GM10266 (cell line): ENCODE data around the gene DPP4.
A peak's percentile ranks its signal among the peaks of the same experiment; 100 is the strongest.
"Not testable (repeated sequence)": the region's sequence is repeated elsewhere in the genome, so short reads cannot be mapped to it uniquely, and the experiment has no call there.

Source experiments
- DNase-seq: peaks from one replicate; pipeline ENCODE4 v3.0.0; 2012; ENCODE audit errors: extremely low spot score
- TF ChIP-seq, protein P1 (sequence below): IDR thresholded peaks from 2 replicates; pipeline ENCODE4 v1.5.1; 2012; ENCODE audit warnings: mild to moderate bottlenecking, low read depth; ENCODE audit not compliant: control insufficient read depth, insufficient read depth; ENCODE audit errors: missing control alignments

DPP4 gene

DNA sequence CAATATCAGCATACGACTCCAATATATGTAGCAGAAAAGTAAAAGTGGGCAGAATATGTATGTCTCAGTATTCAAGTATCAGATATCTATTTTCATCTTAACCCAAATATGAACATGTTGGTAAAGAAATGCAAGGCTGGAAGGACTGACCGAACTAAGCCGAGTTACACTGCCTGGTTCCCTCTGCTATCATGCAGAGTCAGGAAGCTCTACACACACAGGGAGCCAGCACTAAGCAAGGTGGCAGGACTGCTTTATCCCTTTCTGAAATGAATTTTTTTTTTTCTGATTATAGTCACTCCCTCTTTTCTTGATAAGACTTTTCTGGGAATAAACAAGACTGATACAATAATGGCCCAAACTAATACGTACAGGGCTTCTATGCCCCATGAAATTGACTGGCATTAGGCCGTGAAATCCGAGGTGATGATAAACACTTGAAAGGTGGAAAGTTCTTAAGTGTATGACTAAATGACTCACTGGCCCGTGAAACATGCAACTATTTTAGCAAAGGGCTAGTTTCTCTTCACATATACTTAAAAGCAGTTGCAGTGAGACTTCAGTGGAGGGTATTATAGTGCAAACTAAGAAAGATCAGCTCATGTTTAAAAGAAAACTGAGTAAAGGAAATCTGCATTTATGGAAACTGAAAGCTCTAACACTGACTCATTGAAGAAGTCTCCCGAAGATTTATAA lies 14.9 kb downstream of the DPP4 start:
- peak; percentile 34 for DNase-seq
- TF ChIP-seq, protein P1, sequence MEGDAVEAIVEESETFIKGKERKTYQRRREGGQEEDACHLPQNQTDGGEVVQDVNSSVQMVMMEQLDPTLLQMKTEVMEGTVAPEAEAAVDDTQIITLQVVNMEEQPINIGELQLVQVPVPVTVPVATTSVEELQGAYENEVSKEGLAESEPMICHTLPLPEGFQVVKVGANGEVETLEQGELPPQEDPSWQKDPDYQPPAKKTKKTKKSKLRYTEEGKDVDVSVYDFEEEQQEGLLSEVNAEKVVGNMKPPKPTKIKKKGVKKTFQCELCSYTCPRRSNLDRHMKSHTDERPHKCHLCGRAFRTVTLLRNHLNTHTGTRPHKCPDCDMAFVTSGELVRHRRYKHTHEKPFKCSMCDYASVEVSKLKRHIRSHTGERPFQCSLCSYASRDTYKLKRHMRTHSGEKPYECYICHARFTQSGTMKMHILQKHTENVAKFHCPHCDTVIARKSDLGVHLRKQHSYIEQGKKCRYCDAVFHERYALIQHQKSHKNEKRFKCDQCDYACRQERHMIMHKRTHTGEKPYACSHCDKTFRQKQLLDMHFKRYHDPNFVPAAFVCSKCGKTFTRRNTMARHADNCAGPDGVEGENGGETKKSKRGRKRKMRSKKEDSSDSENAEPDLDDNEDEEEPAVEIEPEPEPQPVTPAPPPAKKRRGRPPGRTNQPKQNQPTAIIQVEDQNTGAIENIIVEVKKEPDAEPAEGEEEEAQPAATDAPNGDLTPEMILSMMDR: no peak

DNA sequence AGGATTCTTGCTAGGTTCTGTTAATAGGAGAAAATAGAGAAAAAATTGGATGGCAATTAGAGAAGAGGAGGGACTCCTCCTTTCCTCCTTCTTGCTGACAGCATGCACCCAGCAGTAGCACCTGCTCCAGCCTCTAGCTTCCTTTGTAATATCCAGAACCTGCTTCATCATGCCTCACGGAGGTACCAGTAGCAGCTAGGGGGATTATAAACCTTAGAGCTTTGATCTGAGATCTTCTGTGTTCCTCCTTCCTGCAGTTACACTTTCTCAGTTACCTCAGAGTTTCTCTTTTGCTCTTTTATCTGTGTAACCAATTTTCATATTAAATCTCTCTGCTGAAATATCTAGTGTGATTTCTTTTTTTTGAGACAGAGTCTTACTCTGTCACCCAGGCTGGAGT lies 16.6 kb downstream of the DPP4 start:
- TF ChIP-seq, protein P1: no peak
- no peak for DNase-seq

DNA sequence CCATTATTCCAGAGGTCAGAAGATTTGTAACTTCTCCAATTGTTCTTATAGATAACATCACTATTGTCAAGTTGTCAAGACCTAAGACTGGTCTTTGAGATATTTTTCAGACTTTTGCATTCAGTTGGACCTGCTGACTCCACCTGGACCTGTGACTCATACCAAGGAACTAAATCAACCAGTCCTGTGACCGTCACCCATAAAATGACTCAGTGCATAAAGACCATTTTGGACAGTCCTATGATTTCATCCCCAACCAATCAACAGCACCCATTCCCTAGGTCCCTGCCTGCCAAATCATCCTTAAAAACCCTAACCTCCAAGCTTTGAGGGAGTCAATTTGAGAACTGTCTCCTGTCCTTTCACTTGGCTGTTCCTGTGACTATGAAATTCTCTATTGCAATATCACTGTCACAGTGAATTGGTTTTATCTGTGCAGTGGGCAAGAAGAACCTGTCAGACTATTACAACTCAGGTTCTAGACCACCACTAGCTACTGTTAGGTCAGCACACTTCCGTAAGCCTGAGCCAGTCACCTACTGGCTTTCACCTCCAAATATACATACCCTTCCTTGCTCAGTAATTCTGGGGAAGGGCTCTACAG lies 17.1 kb downstream of the DPP4 start:
- DNase-seq: no peak
- TF ChIP-seq, protein P1: no peak

DNA sequence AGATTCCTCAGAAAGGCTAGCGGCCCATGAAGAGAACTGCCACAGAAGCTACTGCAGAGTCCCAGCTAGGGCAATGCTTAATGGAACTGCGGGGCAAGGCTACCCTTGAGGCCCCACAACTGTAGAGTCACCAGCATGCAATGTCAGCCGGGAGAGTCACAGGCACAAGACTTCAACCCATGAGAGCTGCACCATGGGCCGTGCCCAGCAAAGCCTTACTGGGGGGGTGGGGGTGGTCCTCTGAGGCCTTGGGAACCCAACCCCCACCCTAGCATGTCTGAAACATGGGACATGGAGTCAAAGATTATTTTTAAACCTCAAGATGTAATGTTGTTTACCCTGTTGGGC lies 20.2 kb downstream of the DPP4 start:
- TF ChIP-seq, protein P1: no peak
- no peak for DNase-seq

DNA sequence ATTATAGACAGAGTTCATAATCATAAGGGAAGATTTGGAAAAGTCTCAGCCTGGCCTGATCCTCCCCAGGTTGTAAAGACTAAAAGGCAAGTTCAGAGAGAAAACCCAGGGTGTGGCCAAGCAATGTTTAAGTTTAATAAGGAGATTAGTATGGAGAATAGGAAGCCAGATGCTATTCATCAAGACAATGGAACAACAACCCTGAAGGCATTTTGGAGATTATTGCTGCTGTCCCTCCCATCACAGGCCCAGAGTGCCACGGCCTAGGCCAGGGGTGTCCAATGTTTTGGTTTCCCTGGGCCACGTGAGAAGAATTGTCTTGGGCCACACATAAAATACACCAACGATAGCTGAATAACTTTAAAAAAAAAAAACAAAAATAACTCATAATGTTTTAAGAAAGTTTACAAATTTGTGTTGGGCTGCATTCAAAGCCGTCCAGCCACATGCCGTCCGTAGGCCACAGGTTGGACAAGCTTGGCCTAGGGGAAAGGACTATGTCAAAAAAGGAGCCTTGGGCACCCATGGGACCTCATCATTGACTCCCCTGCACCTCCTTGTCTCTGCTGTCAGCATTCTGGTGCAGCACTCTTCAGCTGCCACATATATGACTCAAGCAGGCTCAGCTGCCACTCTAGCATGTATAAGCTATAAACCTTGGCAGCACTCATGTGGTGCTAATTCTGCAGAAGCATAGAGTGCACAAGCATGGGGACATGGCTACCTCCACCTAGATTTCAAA lies 20.8 kb downstream of the DPP4 start:
- TF ChIP-seq, protein P1: no peak
- no peak for DNase-seq

DNA sequence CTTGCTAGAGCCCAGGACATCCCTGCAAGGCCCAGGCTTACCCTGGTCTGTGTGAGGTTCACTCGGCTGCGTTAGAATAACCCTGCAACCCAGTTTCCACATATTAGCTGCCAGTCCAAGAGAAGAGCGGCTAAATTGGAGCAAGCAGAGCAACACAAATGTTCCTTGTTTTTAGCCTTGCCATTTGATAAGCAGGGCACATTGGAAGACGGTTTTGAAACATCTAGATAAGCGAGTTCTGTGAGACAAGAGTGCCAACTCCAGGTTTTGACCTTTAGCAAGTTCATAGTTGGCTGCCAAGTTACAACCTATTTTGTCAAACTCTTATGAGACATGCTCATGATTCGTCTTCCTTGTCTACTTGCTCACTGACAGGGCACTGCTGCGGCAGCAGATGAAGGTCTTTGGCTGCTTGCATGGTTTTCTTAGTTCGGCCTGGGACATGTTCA lies 23.5 kb downstream of the DPP4 start:
- no peak for DNase-seq
- TF ChIP-seq, protein P1: no peak

DNA sequence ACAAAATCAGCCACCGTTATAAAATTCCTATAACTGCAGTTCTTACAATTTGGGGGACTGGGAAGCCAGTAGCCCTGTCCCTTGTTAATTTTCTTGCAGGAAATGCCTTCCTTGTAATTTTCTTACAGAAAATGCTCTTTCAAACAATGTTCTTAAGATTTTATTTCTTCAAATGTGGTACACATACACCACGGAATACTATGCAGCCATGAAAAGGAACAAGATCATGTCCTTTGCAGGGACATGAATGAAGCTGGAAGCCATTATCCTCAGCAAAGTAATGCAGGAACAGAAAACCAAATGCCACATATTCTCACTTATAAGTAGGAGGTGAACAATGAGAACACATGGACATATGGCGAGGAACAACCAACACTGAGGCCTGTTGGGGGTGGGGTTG lies 24.9 kb downstream of the DPP4 start:
- not testable (repeated sequence) for DNase-seq
